B cell (primary cell): ENCODE results near the gene TBCA.

Experiments used
- CTCF ChIP-seq: fragments of 200-600 bp; IDR thresholded peaks from one replicate; pipeline ENCODE4 v1.8.0; 2022; ENCODE audit warnings: antibody characterized with exemption, mild to moderate bottlenecking
- EZH2 ChIP-seq: IDR thresholded peaks from 2 replicates; pipeline ENCODE4 v1.6.1; 2012; ENCODE audit warnings: borderline replicate concordance, low read depth, mild to moderate bottlenecking, moderate library complexity, low read length; ENCODE audit not compliant: insufficient read depth, poor library complexity, severe bottlenecking

- no peak for TF ChIP-seq CTCF
- TF ChIP-seq EZH2, result no peak
Observed at GRCh38 chr5:77772729-77773128, 3.4 kb downstream of the TBCA start.
